A549 (cell line): ENCODE data around the gene SMAP1. TPM values are rescaled to one million over a fixed set of nuclear protein-coding genes. Genes with fewer than 3 reads are reported as not detected.

Source experiments
- ATAC-seq, 2 experiments: fragments of 200-7000 bp in 1 of 2; fragments of >200 bp in 1 of 2; cut with Nextera tagmentation in 1 of 2; cut with Tn5 transposase in 1 of 2; 3 replicates each; pipeline versions ENCODE4 v1.8.0 to v1.9.1; 2018 to 2020; ENCODE audit warnings: mild to moderate bottlenecking in 1 of 2, moderate library complexity in 1 of 2
- CTCF ChIA-PET: fragments of 300-600 bp; sonication (Branson Sonifier 250); formaldehyde crosslinking; extraction: SDS; loops from one replicate; lab custom pipeline; 2021; ENCODE audit warnings: antibody characterized with exemption, inconsistent platforms; lab: Yijun Ruan, JAX
- POLR2A ChIA-PET: fragments of 350-600 bp; formaldehyde crosslinking; extraction: SDS; loops from one replicate; lab custom pipeline; 2021; ENCODE audit warnings: antibody characterized with exemption, inconsistent platforms; lab: Yijun Ruan, JAX
- DNase-seq, 2 experiments: peaks; one replicate each; pipeline versions ENCODE4 v3.0.0 to v3.0.0-alpha.2; 2011 to 2016; ENCODE audit warnings: low read depth in 1 of 2, low spot score in 1 of 2
- FAIRE-seq: peaks from 2 replicates; lab custom pipeline; 2011; peaks lifted over from hg19 to GRCh38; lab: Jason Lieb, UNC
- H3K27ac ChIP-seq, 2 experiments: fragments of >200 bp; sonication (Bioruptor Twin); formaldehyde crosslinking; 3 replicates each; pipeline ENCODE4 v1.5.1; 2016 to 2017
- H3K4me1 ChIP-seq: fragments of >200 bp; sonication (Bioruptor Twin); formaldehyde crosslinking; 3 replicates; pipeline ENCODE4 v1.6.1; 2016
- H3K4me2 ChIP-seq: fragments of >200 bp; sonication (Bioruptor Twin); formaldehyde crosslinking; 3 replicates; pipeline ENCODE4 v1.6.1; 2016
- H3K4me3 ChIP-seq: fragments of >200 bp; sonication (Bioruptor Twin); formaldehyde crosslinking; 3 replicates; pipeline ENCODE4 v1.5.1; 2016
- H3K9me3 ChIP-seq: fragments of >200 bp; sonication (Bioruptor Twin); formaldehyde crosslinking; 3 replicates; pipeline ENCODE4 v1.6.1; 2016
- ATOH8 ChIP-seq: fragments of 250-450 bp; sonication (Bioruptor Pico); IDR thresholded peaks from 2 replicates; pipeline ENCODE4 v1.5.0; 2020; ENCODE audit warnings: low read depth, mild to moderate bottlenecking, moderate library complexity
- CBX8 ChIP-seq: fragments of 200-600 bp; sonication (generic); IDR thresholded peaks from 2 replicates; pipeline ENCODE4 v1.6.1; 2016
- CEBPB ChIP-seq, 2 experiments: fragments of >200 bp in 1 of 2; sonication (Bioruptor Twin) in 1 of 2; formaldehyde crosslinking in 1 of 2; IDR thresholded peaks; 2 replicates each; pipeline ENCODE4 v1.6.1; 2012 to 2016
- CHD2 ChIP-seq: fragments of 150-350 bp; IDR thresholded peaks from 2 replicates; pipeline ENCODE4 v1.6.1; 2014; ENCODE audit warnings: low read length; ENCODE audit not compliant: partially characterized antibody
- CHD4 ChIP-seq: fragments of 200-600 bp; sonication (generic); IDR thresholded peaks from 2 replicates; pipeline ENCODE4 v1.6.1; 2016; ENCODE audit warnings: antibody characterized with exemption, mild to moderate bottlenecking, borderline replicate concordance
- CTCF ChIP-seq: fragments of >200 bp; sonication (Bioruptor Twin); formaldehyde crosslinking; IDR thresholded peaks from 3 replicates; pipeline ENCODE4 v1.5.1; 2016
- E2F6 ChIP-seq: IDR thresholded peaks from 2 replicates; pipeline ENCODE4 v1.6.1; 2012; ENCODE audit warnings: low read depth, borderline replicate concordance
- EHMT2 ChIP-seq: fragments of 200-600 bp; sonication (generic); IDR thresholded peaks from 2 replicates; pipeline ENCODE4 v1.6.1; 2016; ENCODE audit warnings: antibody characterized with exemption, low read depth, mild to moderate bottlenecking, moderate library complexity
- ELK1 ChIP-seq: fragments of 150-350 bp; IDR thresholded peaks from 2 replicates; pipeline ENCODE4 v1.6.1; 2014; ENCODE audit warnings: low read depth, mild to moderate bottlenecking, low read length
- ESRRA ChIP-seq: fragments of 150-350 bp; IDR thresholded peaks from 2 replicates; pipeline ENCODE4 v1.6.1; 2014; ENCODE audit warnings: mild to moderate bottlenecking, low read length, borderline replicate concordance
- GATA3 ChIP-seq: IDR thresholded peaks from 2 replicates; pipeline ENCODE4 v1.6.1; 2012; ENCODE audit warnings: borderline replicate concordance
- HMGXB4 ChIP-seq: fragments of 250-450 bp; sonication (Bioruptor Pico); IDR thresholded peaks from 2 replicates; pipeline ENCODE4 v1.5.0; 2021; ENCODE audit warnings: mild to moderate bottlenecking, moderate library complexity, borderline replicate concordance
- HOXB13 ChIP-seq: fragments of 250-450 bp; sonication (Bioruptor Pico); IDR thresholded peaks from 2 replicates; pipeline ENCODE4 v1.5.0; 2020; ENCODE audit warnings: low read depth, mild to moderate bottlenecking, moderate library complexity
- HOXB5 ChIP-seq: fragments of 250-450 bp; sonication (Bioruptor Pico); IDR thresholded peaks from 2 replicates; pipeline ENCODE4 v1.5.0; 2020; ENCODE audit warnings: mild to moderate bottlenecking, moderate library complexity
- MYC ChIP-seq: IDR thresholded peaks from 2 replicates; pipeline ENCODE4 v1.6.1; 2012; ENCODE audit warnings: mild to moderate bottlenecking, inconsistent platforms, low read length, improper control_type of control experiment, borderline replicate concordance
- RAD21 ChIP-seq, 2 experiments: fragments of >200 bp in 1 of 2; sonication (Bioruptor Twin) in 1 of 2; formaldehyde crosslinking in 1 of 2; IDR thresholded peaks in 1 of 2; conservative IDR thresholded peaks in 1 of 2; 2 replicates in 1 of 2; 3 replicates in 1 of 2; pipeline ENCODE4 v1.6.1; 2012 to 2018; ENCODE audit warnings: inconsistent platforms in 1 of 2
- RARB ChIP-seq: fragments of 250-450 bp; sonication (Bioruptor Pico); IDR thresholded peaks from 2 replicates; pipeline ENCODE4 v1.8.0; 2021; ENCODE audit warnings: mild to moderate bottlenecking, moderate library complexity
- TFCP2L1 ChIP-seq: fragments of 250-450 bp; sonication (Bioruptor Pico); IDR thresholded peaks from 2 replicates; pipeline ENCODE4 v1.5.0; 2021; ENCODE audit warnings: mild to moderate bottlenecking
- TP53 ChIP-seq: fragments of 250-450 bp; sonication (Bioruptor Pico); IDR thresholded peaks from 2 replicates; pipeline ENCODE4 v1.5.0; 2021; ENCODE audit warnings: mild to moderate bottlenecking, moderate library complexity
- USF2 ChIP-seq: fragments of 450-650 bp; IDR thresholded peaks from 2 replicates; pipeline ENCODE4 v1.6.1; 2014; ENCODE audit warnings: antibody characterized with exemption
- ZC3H11A ChIP-seq: fragments of 450-650 bp; IDR thresholded peaks from 2 replicates; pipeline ENCODE4 v1.6.1; 2014; ENCODE audit warnings: antibody characterized with exemption, mild to moderate bottlenecking
- WGBS: methylation state at CpG from one replicate; pipeline ENCODE4 v1.1.6; 2017; ENCODE audit errors: missing lambda C conversion rate; 5-methylcytosine and 5-hydroxymethylcytosine counted together
- polyA plus RNA-seq, 4 experiments: library from polyadenylated mRNA; depleted of rRNA in 3 of 4; stranded (reverse); fragments of >200 nt; fragmentation: RNase III in 1 of 4; extraction: RNeasy Plus Mini Kit Qiagen cat#74134 plus additional on column Dnase treatment in 1 of 4; gene quantifications; 2 replicates in 3 of 4; 3 replicates in 1 of 4; pipeline ENCODE4 v1.2.3, GENCODE V29; 2011 to 2017

SMAP1 gene
- polyA plus RNA-seq, 2 of the 4 experiments (the other 2 are of a cell fraction), result 15.6 to 27.8 TPM

- no peak overlapping the region for H3K27ac ChIP-seq
- ATAC-seq, result no peak
- no peak overlapping the region for H3K4me3 ChIP-seq
- FAIRE-seq, result no peak
- H3K4me2 ChIP-seq, result no peak overlapping the region
- ChIA-PET POLR2A (no interaction called here), CTCF (interaction anchor here (1.5 kb wide), 1 partner anchor 37 kb away, joined by 3 read pairs; no protein-coding TSS in a partner anchor)
- no peak for DNase-seq
- whole genome bisulfite sequencing, result 91% methylated on average over 4 of the region's 4 CpGs
- H3K9me3 ChIP-seq, result no peaks in the 10 kb centered on the region
- no peak for TF ChIP-seq CHD4
- no peak for TF ChIP-seq HOXB13 (CRISPR knock-in tag)
- no peak for TF ChIP-seq ESRRA
- no peak for TF ChIP-seq EHMT2
- TF ChIP-seq ELK1, result no peak
- TF ChIP-seq HMGXB4 (CRISPR knock-in tag), result no peak
- no peak for TF ChIP-seq GATA3
- TF ChIP-seq ATOH8 (CRISPR knock-in tag), result no peak
- TF ChIP-seq E2F6, result no peak
- TF ChIP-seq CBX8, result no peak
- TF ChIP-seq HOXB5, result no peak
- no peak for TF ChIP-seq CEBPB (IDR thresholded peaks at IDR 0.05)
- no peak for TF ChIP-seq RAD21 (conservative IDR thresholded peaks at IDR 0.05 in 1 of 2, IDR thresholded peaks at IDR 0.05 in 1 of 2)
- TF ChIP-seq CHD2, result no peak
- TF ChIP-seq TFCP2L1 (CRISPR knock-in tag), result no peak
- TF ChIP-seq USF2, result no peak
- no peaks in the 10 kb centered on the region for H3K4me1 ChIP-seq
Measured at GRCh38 chr6:70847106-70848084, 179.7 kb downstream of the SMAP1 start.

GRCh38 chr6:70849348-70850069 is 181.8 kb downstream of the SMAP1 start:
- H3K4me2 ChIP-seq, result no peak overlapping the region
- DNase-seq (no peak), ATAC-seq (no peak), FAIRE-seq (no peak)
- H3K27ac ChIP-seq, result no peak overlapping the region
- no peaks in the 10 kb centered on the region for H3K9me3 ChIP-seq
- TF ChIP-seq MYC, result no peak
- no peak for TF ChIP-seq RARB
- no peak for TF ChIP-seq ZC3H11A
- TF ChIP-seq CTCF, result no peak
- no peak for TF ChIP-seq TFCP2L1 (CRISPR knock-in tag)
- TF ChIP-seq TP53 (CRISPR knock-in tag), result no peak
- no peak overlapping the region for H3K4me3 ChIP-seq
- POLR2A ChIA-PET, result no interaction called here
- 78% methylated on average over 1 of the region's 1 CpG for WGBS
- CTCF ChIA-PET, result no interaction called here
- no peaks in the 10 kb centered on the region for H3K4me1 ChIP-seq
